LNCaP clone FGC (cell line): ENCODE measurements around the gene TTLL3.
A peak's percentile ranks its signal among the peaks of the same experiment; 100 is the strongest.

Experiments used
- DNase-seq: peaks from one replicate; pipeline ENCODE4 v3.0.0-alpha.2; 2011; ENCODE audit warnings: low read depth
- H3K4me3 ChIP-seq: 2 replicates; pipeline ENCODE4 v1.5.1; 2011; ENCODE audit warnings: mild to moderate bottlenecking, low read depth, low read length, control low read depth
- TF ChIP-seq, protein P1 (sequence below): IDR thresholded peaks from 2 replicates; pipeline ENCODE4 v1.5.1; 2012; ENCODE audit warnings: mild to moderate bottlenecking; ENCODE audit not compliant: control insufficient read depth, insufficient read depth; ENCODE audit errors: extremely low read depth

The TTLL3 gene

DNA sequence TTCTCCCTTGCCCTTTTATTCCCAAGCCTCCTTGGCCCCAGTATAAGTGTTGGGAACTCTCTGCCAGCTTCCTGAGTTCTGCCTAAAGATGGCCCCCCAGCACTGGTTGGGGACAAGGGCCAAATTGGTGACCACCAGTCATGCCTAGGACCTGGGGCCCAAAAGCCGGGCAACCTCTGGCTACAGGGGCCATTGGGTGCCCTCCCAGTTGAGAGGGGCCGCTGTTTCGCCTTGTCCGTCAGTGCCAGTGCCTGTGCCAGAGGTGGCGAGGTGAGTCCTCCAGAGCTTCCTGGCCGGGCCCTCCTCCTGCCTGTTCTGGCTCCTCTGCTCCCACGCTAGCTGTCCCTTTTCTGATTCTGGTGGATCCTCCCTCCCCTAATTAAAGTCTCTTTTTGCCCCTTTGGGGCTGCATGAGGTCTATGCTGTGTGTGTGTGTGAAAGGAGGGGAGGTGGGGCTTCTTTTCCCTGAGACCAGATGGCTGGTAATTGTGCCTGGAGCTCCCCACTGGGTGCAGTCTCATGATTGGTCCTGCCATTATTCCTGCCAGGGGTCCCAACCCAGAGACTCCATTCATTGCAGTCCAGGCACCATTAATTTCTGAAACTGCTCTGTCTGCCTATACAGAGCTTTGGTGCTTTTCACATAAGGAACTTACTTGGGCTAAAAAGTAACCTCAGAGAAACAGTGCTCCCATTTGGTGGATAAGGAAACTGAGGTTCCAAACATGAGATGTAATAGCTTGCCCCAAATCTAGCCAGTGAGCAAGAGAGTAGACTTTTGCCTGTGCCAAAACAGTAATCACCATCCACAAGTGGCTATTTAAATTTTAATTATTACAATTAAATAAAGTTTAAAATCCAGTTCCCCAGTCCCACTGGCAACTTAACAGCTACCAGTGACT lies 3.1 kb upstream of the TTLL3 start:
- DNase-seq: no peak
- no peak overlapping the region for H3K4me3 ChIP-seq
- TF ChIP-seq, protein P1, sequence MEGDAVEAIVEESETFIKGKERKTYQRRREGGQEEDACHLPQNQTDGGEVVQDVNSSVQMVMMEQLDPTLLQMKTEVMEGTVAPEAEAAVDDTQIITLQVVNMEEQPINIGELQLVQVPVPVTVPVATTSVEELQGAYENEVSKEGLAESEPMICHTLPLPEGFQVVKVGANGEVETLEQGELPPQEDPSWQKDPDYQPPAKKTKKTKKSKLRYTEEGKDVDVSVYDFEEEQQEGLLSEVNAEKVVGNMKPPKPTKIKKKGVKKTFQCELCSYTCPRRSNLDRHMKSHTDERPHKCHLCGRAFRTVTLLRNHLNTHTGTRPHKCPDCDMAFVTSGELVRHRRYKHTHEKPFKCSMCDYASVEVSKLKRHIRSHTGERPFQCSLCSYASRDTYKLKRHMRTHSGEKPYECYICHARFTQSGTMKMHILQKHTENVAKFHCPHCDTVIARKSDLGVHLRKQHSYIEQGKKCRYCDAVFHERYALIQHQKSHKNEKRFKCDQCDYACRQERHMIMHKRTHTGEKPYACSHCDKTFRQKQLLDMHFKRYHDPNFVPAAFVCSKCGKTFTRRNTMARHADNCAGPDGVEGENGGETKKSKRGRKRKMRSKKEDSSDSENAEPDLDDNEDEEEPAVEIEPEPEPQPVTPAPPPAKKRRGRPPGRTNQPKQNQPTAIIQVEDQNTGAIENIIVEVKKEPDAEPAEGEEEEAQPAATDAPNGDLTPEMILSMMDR: no peak

DNA sequence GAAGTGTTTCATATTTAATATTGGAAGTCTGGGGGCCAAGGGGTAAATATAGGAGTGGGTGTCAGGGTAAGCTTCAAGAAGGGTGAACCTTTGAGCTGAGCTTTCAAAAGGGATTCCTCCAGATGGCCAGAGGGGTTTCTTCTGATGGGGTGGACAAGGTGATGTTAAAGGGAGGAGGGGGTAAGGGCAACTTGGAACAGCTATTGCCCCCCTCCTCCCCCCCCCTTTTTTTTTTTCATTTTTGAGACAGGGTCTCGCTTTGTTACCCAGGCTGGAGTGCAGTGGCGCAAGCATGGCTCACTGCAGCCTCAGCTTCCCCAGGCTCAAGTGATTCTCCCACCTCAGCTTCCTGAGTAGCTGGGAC lies 2.1 kb upstream of the TTLL3 start:
- no peak overlapping the region for H3K4me3 ChIP-seq
- no peak for DNase-seq
- TF ChIP-seq, protein P1: no peak

DNA sequence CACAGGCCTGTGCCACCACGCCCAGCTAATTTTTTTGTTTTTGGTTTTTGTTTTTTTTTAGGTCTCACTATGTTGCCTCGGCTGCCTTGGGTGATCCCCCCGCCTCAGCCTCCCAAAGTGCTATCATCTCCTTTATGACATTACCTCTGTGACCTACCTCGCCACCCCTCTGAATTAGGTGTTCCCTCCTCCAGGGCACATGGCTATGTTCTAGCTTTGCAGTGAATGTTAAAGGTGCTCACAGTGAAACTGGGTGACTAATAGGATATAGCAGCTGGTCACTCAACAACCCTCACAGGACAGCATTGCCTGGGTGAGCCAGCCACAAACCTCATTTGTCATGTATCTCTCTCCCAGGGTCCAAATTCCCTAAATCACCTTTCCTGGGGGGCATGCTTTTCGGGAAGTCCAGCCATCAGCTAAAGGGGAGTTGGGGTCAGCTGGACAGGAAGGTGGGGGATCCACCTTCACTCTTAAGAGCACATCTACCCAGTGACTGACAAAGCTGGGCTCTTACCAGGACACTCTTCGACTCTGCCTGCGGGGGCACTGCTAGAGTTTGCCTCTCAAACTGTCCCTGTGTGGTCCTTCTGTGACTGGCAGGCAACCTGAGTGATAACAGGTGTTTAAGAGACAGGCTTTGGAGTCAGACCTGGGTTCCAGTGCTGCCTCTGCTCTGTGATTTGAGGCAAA lies 1.6 kb upstream of the TTLL3 start:
- TF ChIP-seq, protein P1: peak; percentile 26
- DNase-seq: no peak
- no peak overlapping the region for H3K4me3 ChIP-seq

DNA sequence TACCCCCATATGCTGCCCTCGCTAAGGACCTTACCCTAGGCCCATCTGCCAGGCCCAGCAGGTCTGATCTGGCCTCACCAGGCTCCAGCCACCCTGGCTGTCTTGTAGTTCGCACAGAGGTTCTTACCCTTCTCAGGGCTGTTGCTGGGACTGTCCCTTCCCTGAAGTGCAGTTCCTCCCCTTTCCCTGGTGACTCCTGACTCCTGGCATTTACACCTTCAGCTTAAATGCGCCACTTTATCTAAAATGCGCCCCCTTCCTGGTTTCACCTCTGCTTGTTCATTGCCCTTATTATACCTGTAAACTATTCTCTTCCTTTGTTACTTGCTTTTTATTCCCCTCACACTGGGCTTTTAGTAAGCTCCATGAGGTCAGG lies 835 bp upstream of the TTLL3 start:
- TF ChIP-seq, protein P1: no peak
- no peak for DNase-seq
- H3K4me3 ChIP-seq: peak overlapping the region; percentile 62

DNA sequence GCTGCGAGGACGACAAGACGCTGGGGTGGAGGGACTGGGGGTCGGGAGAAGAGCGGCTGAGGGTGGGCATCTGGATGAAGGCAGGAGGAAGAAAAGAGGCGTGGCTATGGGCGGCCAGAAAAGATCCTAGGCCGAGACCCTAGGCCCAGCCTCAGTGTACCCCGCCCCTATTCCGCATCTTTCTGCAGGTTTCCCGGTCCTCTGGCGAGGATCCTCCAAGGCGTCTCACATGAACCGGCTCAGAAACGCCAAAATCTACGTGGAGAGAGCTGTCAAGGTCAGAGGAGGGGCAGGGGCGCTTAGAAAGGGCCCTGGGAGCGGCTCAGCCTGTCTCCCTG lies 340 bp downstream of the TTLL3 start:
- TF ChIP-seq, protein P1: no peak
- H3K4me3 ChIP-seq: peak overlapping the region; percentile 62
- no peak for DNase-seq

DNA sequence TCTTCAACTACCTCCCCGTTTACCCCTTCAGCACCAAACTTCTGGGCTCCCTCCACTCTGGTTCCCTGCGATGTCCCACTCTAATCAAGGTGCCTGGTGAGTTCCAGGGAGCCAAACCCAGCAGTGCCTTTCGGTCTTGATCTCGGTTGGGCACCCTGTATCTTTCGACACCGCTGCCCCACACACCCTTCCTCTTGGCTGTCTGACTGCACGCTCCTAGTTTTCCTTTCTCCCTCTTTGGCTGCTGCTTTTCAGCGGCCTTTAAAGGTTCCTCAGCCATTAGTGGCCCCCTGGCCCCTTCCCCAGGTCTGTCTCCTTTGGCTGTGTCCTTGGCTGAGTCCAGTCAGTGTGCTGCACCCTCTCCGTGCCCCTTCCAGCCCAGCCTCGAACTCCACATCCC lies 784 bp downstream of the TTLL3 start:
- DNase-seq: no peak
- TF ChIP-seq, protein P1: no peak
- H3K4me3 ChIP-seq: peak overlapping the region; percentile 62; the same call in 1 of the 2 replicates
